ENCODE results near the gene ZNF701.
"Not testable (repeated sequence)": the region's sequence is repeated elsewhere in the genome, so short reads cannot be mapped to it uniquely, and the experiment has no call there.

DNA sequence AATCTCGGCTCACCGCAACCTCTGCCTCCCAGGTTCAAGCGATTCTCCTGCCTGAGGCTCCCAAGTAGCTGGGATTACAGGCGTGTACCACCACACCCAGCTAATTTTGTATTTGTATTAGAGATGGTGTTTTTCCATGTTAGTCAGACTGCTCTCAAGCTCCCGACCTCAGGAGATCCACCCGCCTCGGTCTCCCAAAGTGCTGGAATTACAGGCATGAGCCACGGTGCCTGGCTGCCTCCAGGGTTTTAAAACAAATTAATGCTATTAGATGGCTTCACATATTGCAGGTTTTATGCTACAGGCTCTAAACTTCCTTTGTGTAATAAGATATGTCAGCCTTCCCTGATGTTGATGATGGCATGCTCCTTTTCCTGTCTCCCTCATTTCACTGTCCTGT is 8.5 kb upstream of the ZNF701 start:
- TF ChIP-seq, protein P1, sequence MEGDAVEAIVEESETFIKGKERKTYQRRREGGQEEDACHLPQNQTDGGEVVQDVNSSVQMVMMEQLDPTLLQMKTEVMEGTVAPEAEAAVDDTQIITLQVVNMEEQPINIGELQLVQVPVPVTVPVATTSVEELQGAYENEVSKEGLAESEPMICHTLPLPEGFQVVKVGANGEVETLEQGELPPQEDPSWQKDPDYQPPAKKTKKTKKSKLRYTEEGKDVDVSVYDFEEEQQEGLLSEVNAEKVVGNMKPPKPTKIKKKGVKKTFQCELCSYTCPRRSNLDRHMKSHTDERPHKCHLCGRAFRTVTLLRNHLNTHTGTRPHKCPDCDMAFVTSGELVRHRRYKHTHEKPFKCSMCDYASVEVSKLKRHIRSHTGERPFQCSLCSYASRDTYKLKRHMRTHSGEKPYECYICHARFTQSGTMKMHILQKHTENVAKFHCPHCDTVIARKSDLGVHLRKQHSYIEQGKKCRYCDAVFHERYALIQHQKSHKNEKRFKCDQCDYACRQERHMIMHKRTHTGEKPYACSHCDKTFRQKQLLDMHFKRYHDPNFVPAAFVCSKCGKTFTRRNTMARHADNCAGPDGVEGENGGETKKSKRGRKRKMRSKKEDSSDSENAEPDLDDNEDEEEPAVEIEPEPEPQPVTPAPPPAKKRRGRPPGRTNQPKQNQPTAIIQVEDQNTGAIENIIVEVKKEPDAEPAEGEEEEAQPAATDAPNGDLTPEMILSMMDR (IDR thresholded peaks at IDR 0.05): not testable (repeated sequence)
- TF ChIP-seq POLR2AphosphoS5 (IDR thresholded peaks at IDR 0.05; ENCODE audit: insufficient read depth in 1 of 2, low read depth in 1 of 2); POLR2A (IDR thresholded peaks at IDR 0.05): not testable (repeated sequence)
